GM13977 (cell line): Measurements from ENCODE around the gene FARSB.

Experiments
- DNase-seq: peaks from one replicate; pipeline ENCODE4 v3.0.0; 2012; ENCODE audit warnings: low spot score
- in situ Hi-C: fragments of 300-500 bp; cut with MboI; formaldehyde crosslinking; loops from one replicate; pipeline ENCODE4 v1.12.0; 2022; ENCODE audit warnings: low sequenced_read_pairs, low pct_unique_long_range_greater_than_20kb, mixed read lengths, inconsistent platforms; ENCODE audit not compliant: unreplicated experiment
- TF ChIP-seq, protein P1 (sequence below): IDR thresholded peaks from 2 replicates; pipeline ENCODE4 v1.5.1; 2012; ENCODE audit warnings: mild to moderate bottlenecking, control low read depth; ENCODE audit not compliant: insufficient read depth; ENCODE audit errors: extremely low read depth, missing control alignments

Gene FARSB

DNA sequence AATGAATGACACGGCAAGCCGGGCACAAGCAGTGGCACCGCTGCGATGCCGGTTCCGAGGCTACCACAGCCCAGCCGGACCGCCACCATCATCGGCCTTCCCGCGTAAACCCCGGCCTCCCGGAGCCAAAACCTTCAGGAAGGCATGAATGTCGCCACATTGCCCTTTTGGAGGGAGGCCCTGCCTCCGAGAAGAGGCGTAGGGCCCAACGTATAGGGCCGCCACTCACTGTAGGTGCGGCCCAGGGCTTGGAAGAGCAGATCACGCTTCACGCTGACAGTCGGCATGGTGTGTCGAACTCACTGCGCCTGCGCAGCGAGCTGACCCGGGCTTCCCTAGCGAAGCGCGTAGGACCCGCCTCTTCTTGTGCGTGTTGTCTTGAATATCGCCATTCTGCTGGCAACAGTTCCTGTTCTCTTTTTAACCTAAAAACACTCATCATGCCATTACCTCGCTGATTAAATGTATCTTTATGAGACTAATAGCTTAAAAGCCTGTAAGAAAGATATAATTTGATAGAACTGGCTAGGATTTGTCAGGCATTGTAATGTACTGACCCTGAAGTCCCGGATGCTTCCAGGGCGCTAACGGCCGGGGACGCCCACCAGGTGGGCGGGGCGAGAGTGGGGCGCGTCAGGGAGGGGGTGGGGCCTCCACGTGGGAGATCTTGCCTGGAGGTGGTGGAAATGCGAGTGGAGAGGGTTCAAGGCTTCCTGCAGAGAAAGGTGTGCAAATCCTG lies at the start of gene FARSB:
Gene FARSB (minus strand): TSS at position 306 of the 739 bp plus-strand sequence. CDS start 19 bp downstream, at position 287.
- in situ Hi-C loops: no loop called here
- TF ChIP-seq, protein P1, sequence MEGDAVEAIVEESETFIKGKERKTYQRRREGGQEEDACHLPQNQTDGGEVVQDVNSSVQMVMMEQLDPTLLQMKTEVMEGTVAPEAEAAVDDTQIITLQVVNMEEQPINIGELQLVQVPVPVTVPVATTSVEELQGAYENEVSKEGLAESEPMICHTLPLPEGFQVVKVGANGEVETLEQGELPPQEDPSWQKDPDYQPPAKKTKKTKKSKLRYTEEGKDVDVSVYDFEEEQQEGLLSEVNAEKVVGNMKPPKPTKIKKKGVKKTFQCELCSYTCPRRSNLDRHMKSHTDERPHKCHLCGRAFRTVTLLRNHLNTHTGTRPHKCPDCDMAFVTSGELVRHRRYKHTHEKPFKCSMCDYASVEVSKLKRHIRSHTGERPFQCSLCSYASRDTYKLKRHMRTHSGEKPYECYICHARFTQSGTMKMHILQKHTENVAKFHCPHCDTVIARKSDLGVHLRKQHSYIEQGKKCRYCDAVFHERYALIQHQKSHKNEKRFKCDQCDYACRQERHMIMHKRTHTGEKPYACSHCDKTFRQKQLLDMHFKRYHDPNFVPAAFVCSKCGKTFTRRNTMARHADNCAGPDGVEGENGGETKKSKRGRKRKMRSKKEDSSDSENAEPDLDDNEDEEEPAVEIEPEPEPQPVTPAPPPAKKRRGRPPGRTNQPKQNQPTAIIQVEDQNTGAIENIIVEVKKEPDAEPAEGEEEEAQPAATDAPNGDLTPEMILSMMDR: no peak
- DNase-seq: peak; percentile 91

DNA sequence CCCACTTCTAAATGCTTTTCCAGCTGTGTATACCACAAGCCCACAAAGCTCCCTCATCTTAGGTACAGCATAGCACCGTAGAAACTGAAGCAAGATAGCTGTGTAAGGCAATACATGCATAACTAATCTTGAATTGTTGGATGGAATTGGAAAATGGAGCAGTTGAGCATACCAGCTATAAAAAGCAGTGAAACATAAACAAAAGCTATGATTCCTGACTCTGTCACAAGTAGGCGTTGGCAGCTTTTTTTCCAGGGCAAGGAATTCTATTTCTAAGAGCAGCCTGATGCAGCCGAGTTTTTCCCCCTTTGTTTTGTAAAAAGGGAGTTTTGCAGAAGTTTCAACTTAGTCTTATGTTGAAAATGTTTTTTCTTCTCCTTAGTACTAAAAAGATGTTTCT lies 48.0 kb upstream of the FARSB start:
- TF ChIP-seq, protein P1: no peak

DNA sequence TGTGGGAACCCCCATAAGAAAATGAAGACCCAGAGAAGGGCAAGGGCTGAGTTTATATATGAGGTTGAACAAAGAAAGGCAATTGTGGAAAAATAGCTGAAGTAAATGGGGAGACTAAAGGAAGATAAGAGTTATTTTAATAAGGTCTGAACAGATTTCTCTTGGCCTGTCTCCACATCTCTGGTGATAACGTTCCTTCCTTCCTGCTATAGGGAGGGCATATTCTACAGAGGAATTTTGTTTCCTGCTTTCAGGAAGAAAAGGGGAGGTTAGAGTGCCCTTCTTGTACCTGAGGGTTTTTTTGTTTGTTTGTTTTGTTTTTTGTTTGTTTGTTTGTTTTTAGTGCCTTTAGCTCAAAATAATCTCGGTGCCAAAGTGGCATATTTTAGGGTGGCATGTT lies 47.2 kb upstream of the FARSB start:
- in situ Hi-C loops: no loop called here
- TF ChIP-seq, protein P1: no peak
- no peak for DNase-seq

More for the DNA sequence above, 48.0 kb upstream of the FARSB start:
- DNase-seq: no peak
- in situ Hi-C loops: no loop called here

DNA sequence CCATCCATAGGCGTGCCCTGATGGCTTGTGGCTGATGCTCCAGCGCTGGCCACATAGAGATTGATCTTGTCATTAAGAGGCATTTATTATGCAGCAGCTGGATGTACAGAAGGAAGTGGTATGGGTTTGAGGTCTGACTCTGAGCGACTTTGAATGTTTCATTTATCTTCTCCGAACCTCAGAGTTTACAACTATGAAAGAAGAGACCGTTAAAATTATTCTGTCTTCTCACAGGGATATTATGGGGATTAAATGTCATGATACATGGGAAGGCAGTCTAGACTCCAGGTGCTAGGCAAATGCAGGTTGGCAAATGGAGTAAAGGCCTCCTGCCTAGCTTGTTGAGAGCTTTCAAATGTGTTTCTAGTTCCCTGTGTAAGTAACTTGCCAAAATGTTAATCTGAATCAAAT lies 45.8 kb upstream of the FARSB start:
- TF ChIP-seq, protein P1: no peak
- no peak for DNase-seq
- in situ Hi-C loops: no loop called here

DNA sequence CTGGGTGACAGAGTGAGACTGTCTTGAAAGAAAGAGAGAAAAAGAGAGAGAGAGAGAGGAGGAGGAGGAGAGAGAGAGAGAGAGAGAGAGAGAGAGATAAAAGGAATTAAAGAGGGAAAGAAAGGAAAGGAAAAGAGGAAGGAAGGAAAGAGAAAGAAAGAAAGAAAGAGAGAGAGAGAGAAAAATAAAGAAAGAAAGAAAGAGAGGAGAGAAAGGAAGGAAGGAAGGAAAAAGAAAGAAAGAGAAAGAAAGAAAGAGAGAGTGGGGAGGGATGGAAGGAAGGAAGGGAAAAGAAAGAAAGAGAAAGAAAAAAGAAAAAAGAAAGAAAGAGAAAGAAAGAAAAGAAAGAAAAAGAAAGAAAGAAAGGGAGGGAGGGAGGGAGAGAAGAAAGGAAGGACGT lies 45.3 kb upstream of the FARSB start:
- TF ChIP-seq, protein P1: no peak
- no peak for DNase-seq
- in situ Hi-C loops: no loop called here

DNA sequence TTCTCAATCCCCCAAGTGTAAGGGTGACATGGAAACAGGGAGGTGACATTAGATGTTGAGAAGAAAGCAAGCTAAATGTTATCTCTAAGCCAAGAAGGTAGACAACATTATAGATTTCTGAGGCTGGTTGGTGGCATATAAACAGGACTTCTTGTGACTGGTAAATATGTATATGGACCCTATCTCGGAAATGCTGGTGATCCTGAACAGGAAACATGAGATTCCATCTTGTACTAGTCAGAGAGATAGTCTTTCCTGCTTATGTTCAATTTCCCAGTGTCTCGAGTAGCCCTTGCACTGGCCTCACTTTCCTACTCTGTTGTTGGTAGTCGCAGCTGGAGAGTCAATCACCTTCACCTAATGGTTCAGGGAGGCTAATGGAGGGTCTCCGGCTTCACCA lies 42.4 kb upstream of the FARSB start:
- in situ Hi-C loops: loop anchor here (10.0 kb wide), 1 partner anchor 207 kb away; no protein-coding TSS in a partner anchor
- DNase-seq: no peak

More for the DNA sequence above, 42.4 kb upstream of the FARSB start:
- TF ChIP-seq, protein P1: no peak
